ENCODE measurements around the gene PRLHR.

DNA sequence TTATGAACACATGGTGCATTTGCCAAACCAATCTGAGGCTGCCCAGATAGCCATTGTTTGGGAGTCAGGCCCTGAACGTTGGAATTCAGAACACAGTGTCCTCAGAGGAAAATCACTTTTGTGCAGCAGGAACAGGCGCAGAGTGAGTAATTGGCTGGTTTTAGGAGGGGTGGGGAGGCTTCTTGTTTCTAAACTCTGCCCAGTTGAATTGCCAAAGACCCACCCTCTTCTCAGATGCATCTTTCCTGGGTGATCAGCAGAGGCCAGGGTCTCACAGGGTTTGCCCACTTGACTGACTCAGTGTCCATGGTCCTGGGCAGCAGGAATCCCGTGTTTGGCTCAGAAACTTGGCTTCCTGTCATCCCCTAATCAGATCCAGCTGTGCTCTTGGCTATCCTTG is 24.3 kb downstream of the PRLHR start:
- TF ChIP-seq ZNF416 (CRISPR knock-in tag; IDR thresholded peaks at IDR 0.05) = no peak
- TF ChIP-seq, protein P1, sequence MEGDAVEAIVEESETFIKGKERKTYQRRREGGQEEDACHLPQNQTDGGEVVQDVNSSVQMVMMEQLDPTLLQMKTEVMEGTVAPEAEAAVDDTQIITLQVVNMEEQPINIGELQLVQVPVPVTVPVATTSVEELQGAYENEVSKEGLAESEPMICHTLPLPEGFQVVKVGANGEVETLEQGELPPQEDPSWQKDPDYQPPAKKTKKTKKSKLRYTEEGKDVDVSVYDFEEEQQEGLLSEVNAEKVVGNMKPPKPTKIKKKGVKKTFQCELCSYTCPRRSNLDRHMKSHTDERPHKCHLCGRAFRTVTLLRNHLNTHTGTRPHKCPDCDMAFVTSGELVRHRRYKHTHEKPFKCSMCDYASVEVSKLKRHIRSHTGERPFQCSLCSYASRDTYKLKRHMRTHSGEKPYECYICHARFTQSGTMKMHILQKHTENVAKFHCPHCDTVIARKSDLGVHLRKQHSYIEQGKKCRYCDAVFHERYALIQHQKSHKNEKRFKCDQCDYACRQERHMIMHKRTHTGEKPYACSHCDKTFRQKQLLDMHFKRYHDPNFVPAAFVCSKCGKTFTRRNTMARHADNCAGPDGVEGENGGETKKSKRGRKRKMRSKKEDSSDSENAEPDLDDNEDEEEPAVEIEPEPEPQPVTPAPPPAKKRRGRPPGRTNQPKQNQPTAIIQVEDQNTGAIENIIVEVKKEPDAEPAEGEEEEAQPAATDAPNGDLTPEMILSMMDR (IDR thresholded peaks at IDR 0.05) = no peak
- TF ChIP-seq, protein P2, sequence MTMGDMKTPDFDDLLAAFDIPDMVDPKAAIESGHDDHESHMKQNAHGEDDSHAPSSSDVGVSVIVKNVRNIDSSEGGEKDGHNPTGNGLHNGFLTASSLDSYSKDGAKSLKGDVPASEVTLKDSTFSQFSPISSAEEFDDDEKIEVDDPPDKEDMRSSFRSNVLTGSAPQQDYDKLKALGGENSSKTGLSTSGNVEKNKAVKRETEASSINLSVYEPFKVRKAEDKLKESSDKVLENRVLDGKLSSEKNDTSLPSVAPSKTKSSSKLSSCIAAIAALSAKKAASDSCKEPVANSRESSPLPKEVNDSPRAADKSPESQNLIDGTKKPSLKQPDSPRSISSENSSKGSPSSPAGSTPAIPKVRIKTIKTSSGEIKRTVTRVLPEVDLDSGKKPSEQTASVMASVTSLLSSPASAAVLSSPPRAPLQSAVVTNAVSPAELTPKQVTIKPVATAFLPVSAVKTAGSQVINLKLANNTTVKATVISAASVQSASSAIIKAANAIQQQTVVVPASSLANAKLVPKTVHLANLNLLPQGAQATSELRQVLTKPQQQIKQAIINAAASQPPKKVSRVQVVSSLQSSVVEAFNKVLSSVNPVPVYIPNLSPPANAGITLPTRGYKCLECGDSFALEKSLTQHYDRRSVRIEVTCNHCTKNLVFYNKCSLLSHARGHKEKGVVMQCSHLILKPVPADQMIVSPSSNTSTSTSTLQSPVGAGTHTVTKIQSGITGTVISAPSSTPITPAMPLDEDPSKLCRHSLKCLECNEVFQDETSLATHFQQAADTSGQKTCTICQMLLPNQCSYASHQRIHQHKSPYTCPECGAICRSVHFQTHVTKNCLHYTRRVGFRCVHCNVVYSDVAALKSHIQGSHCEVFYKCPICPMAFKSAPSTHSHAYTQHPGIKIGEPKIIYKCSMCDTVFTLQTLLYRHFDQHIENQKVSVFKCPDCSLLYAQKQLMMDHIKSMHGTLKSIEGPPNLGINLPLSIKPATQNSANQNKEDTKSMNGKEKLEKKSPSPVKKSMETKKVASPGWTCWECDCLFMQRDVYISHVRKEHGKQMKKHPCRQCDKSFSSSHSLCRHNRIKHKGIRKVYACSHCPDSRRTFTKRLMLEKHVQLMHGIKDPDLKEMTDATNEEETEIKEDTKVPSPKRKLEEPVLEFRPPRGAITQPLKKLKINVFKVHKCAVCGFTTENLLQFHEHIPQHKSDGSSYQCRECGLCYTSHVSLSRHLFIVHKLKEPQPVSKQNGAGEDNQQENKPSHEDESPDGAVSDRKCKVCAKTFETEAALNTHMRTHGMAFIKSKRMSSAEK (CRISPR knock-in tag; IDR thresholded peaks at IDR 0.05; ENCODE audit: borderline replicate concordance) = no peak
- TF ChIP-seq TEAD4 (CRISPR knock-in tag; IDR thresholded peaks at IDR 0.05) = no peak
